ENCODE results near the gene USP2.

The USP2 gene

GRCh38 chr11:119416606-119417580, 35.4 kb upstream of the USP2 start:
- DNase-seq (ENCODE audit: low read depth, low spot score), result no peak
- no peak overlapping the region for H3K27ac ChIP-seq

GRCh38 chr11:119415966-119416365, 34.5 kb upstream of the USP2 start:
- TF ChIP-seq EZH2 (IDR thresholded peaks at IDR 0.05) (no peak), FOXP2 (optimal IDR thresholded peaks at IDR 0.05; ENCODE audit: control extremely low read depth, extremely low read length, insufficient read depth) (no peak), POLR2AphosphoS5 (IDR thresholded peaks at IDR 0.05; ENCODE audit: borderline replicate concordance, low read depth, low read length) (no peak)
- no peak overlapping the region for H3K9ac ChIP-seq (ENCODE audit: insufficient read length)
- H3K9me3 ChIP-seq (ENCODE audit: low read depth, low read length), result no peaks in the 10 kb centered on the region
- H3K4me3 ChIP-seq, result no peak overlapping the region
- DNase-seq (ENCODE audit: low read depth, low spot score), result no peak
- no peak overlapping the region for H3K27ac ChIP-seq
- H3K36me3 ChIP-seq (ENCODE audit: insufficient read depth, low read length), result peaks cover 19% of the 10 kb centered on the region

More at GRCh38 chr11:119416606-119417580, 35.4 kb upstream of the USP2 start:
- no peaks in the 10 kb centered on the region for H3K9me3 ChIP-seq (ENCODE audit: low read depth, low read length)
- no peak overlapping the region for H3K4me3 ChIP-seq
- TF ChIP-seq POLR2AphosphoS5 (IDR thresholded peaks at IDR 0.05; ENCODE audit: borderline replicate concordance, low read depth, low read length) (no peak), EZH2 (IDR thresholded peaks at IDR 0.05) (no peak)
- no peak overlapping the region for H3K9ac ChIP-seq (ENCODE audit: insufficient read length)
- H3K36me3 ChIP-seq (ENCODE audit: insufficient read depth, low read length), result peaks cover 19% of the 10 kb centered on the region

GRCh38 chr11:119415517-119415916, 34.0 kb upstream of the USP2 start:
- no peak overlapping the region for H3K27ac ChIP-seq
- DNase-seq (ENCODE audit: low read depth, low spot score), result no peak
- H3K4me3 ChIP-seq, result no peak overlapping the region
- peaks cover 16% of the 10 kb centered on the region for H3K36me3 ChIP-seq (ENCODE audit: insufficient read depth, low read length)
- H3K9ac ChIP-seq (ENCODE audit: insufficient read length), result no peak overlapping the region
- no peaks in the 10 kb centered on the region for H3K9me3 ChIP-seq (ENCODE audit: low read depth, low read length)
- TF ChIP-seq POLR2AphosphoS5 (IDR thresholded peaks at IDR 0.05; ENCODE audit: borderline replicate concordance, low read depth, low read length) (no peak), EZH2 (IDR thresholded peaks at IDR 0.05) (no peak), FOXP2 (optimal IDR thresholded peaks at IDR 0.05; ENCODE audit: control extremely low read depth, extremely low read length, insufficient read depth) (no peak)

GRCh38 chr11:119414734-119415133, 33.2 kb upstream of the USP2 start:
- no peaks in the 10 kb centered on the region for H3K9me3 ChIP-seq (ENCODE audit: low read depth, low read length)
- peaks cover 8% of the 10 kb centered on the region for H3K36me3 ChIP-seq (ENCODE audit: insufficient read depth, low read length)
- no peak for TF ChIP-seq EZH2 (IDR thresholded peaks at IDR 0.05)
- no peak for TF ChIP-seq FOXP2 (optimal IDR thresholded peaks at IDR 0.05; ENCODE audit: control extremely low read depth, extremely low read length, insufficient read depth)
- TF ChIP-seq POLR2AphosphoS5 (IDR thresholded peaks at IDR 0.05; ENCODE audit: borderline replicate concordance, low read depth, low read length), result no peak
- no peak overlapping the region for H3K9ac ChIP-seq (ENCODE audit: insufficient read length)
- H3K4me3 ChIP-seq, result no peak overlapping the region
- no peak for DNase-seq (ENCODE audit: low read depth, low spot score)
- H3K27ac ChIP-seq, result no peak overlapping the region

GRCh38 chr11:119414321-119414720, 32.8 kb upstream of the USP2 start:
- TF ChIP-seq POLR2AphosphoS5 (IDR thresholded peaks at IDR 0.05; ENCODE audit: borderline replicate concordance, low read depth, low read length), result no peak
- TF ChIP-seq EZH2 (IDR thresholded peaks at IDR 0.05), result no peak
- no peak for TF ChIP-seq FOXP2 (optimal IDR thresholded peaks at IDR 0.05; ENCODE audit: control extremely low read depth, extremely low read length, insufficient read depth)

GRCh38 chr11:119412072-119412471, 30.6 kb upstream of the USP2 start:
- Histone ChIP-seq H3K4me3 (no peak overlapping the region), H3K9ac (ENCODE audit: insufficient read length) (no peak overlapping the region), H3K9me3 (ENCODE audit: low read depth, low read length) (no peaks in the 10 kb centered on the region), H3K36me3 (ENCODE audit: insufficient read depth, low read length) (no peaks in the 10 kb centered on the region), H3K27ac (no peak overlapping the region)
- no peak for DNase-seq (ENCODE audit: low read depth, low spot score)
- TF ChIP-seq EZH2 (IDR thresholded peaks at IDR 0.05), result no peak
- TF ChIP-seq FOXP2 (optimal IDR thresholded peaks at IDR 0.05; ENCODE audit: control extremely low read depth, extremely low read length, insufficient read depth), result no peak
- TF ChIP-seq POLR2AphosphoS5 (IDR thresholded peaks at IDR 0.05; ENCODE audit: borderline replicate concordance, low read depth, low read length), result no peak

More at GRCh38 chr11:119414321-119414720, 32.8 kb upstream of the USP2 start:
- Histone ChIP-seq H3K9ac (ENCODE audit: insufficient read length) (no peak overlapping the region), H3K36me3 (ENCODE audit: insufficient read depth, low read length) (peaks cover 4% of the 10 kb centered on the region; the same call in 1 of the 2 replicates), H3K9me3 (ENCODE audit: low read depth, low read length) (no peaks in the 10 kb centered on the region), H3K27ac (no peak overlapping the region), H3K4me3 (no peak overlapping the region)
- no peak for DNase-seq (ENCODE audit: low read depth, low spot score)

GRCh38 chr11:119410501-119410900, 29.0 kb upstream of the USP2 start:
- no peak overlapping the region for H3K9ac ChIP-seq (ENCODE audit: insufficient read length)
- H3K36me3 ChIP-seq (ENCODE audit: insufficient read depth, low read length), result no peaks in the 10 kb centered on the region
- no peak for TF ChIP-seq EZH2 (IDR thresholded peaks at IDR 0.05)
- no peak for TF ChIP-seq POLR2AphosphoS5 (IDR thresholded peaks at IDR 0.05; ENCODE audit: borderline replicate concordance, low read depth, low read length)
- TF ChIP-seq FOXP2 (optimal IDR thresholded peaks at IDR 0.05; ENCODE audit: control extremely low read depth, extremely low read length, insufficient read depth), result no peak
- no peak overlapping the region for H3K27ac ChIP-seq
- no peak overlapping the region for H3K4me3 ChIP-seq
- H3K9me3 ChIP-seq (ENCODE audit: low read depth, low read length), result no peaks in the 10 kb centered on the region
- no peak for DNase-seq (ENCODE audit: low read depth, low spot score)

GRCh38 chr11:119409731-119410130, 28.2 kb upstream of the USP2 start:
- no peak overlapping the region for H3K9ac ChIP-seq (ENCODE audit: insufficient read length)
- H3K36me3 ChIP-seq (ENCODE audit: insufficient read depth, low read length), result no peaks in the 10 kb centered on the region
- TF ChIP-seq EZH2 (IDR thresholded peaks at IDR 0.05) (no peak), FOXP2 (optimal IDR thresholded peaks at IDR 0.05; ENCODE audit: control extremely low read depth, extremely low read length, insufficient read depth) (no peak)
- no peak for DNase-seq (ENCODE audit: low read depth, low spot score)
- no peak overlapping the region for H3K4me3 ChIP-seq
- H3K9me3 ChIP-seq (ENCODE audit: low read depth, low read length), result no peaks in the 10 kb centered on the region
- no peak overlapping the region for H3K27ac ChIP-seq

All from SK-N-MC (cell line).